ENCODE measurements around the gene CD70. TPM values are rescaled to one million over a fixed set of nuclear protein-coding genes. Genes with fewer than 3 reads are reported as not detected.

The CD70 gene, protein sequence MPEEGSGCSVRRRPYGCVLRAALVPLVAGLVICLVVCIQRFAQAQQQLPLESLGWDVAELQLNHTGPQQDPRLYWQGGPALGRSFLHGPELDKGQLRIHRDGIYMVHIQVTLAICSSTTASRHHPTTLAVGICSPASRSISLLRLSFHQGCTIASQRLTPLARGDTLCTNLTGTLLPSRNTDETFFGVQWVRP
- total RNA-seq (2022; extraction: Qiagen RNA extraction; ENCODE audit: low read depth), result 15.5 to 26.2 TPM (median 23.1 TPM) in 5 replicates

DNA sequence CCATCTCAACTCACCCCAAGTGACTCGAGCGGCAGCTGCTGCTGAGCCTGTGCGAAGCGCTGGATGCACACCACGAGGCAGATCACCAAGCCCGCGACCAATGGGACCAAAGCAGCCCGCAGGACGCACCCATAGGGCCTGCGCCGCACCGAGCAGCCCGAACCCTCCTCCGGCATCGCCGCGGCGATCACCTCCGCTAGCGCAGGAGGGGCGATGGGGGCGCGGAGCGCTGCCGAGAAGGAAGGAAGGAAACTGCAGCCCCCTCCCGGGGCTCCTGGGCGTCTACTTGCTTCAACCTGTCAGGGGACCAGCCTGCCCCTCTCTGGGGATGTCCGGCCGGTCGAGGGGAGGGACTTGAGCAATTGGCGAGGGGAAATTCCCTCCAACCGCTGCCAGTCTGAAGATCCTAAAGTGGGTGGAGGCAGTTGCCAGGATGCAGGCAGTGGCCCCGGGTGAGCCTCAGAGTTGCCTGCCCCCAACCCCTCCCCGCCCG, at the start of gene CD70:
TSS of gene CD70 (minus strand) at position 324 of the 493 bp plus-strand sequence. CDS start at position 176, 148 bp downstream.

Other genes with a start within 250 kb of the CD70 start
- gene CLPP, start 229.6 kb downstream of the CD70 start, total RNA-seq (2022; extraction: Qiagen RNA extraction; ENCODE audit: low read depth), result 47.8 to 73.0 TPM (median 66.4 TPM) in 5 replicates
- gene ALKBH7, start 218.4 kb downstream of the CD70 start, total RNA-seq (2022; extraction: Qiagen RNA extraction; ENCODE audit: low read depth), result 19.7 to 34.9 TPM (median 32.6 TPM) in 5 replicates
- gene PSPN, start 215.2 kb downstream of the CD70 start, total RNA-seq (2022; extraction: Qiagen RNA extraction; ENCODE audit: low read depth), result 0.41 to 1.1 TPM (median 0.88 TPM) in 5 replicates
- gene GTF2F1, start 198.0 kb downstream of the CD70 start, total RNA-seq (2022; extraction: Qiagen RNA extraction; ENCODE audit: low read depth), result 55.2 to 62.8 TPM (median 60.7 TPM) in 5 replicates
- gene KHSRP, start 166.3 kb downstream of the CD70 start, total RNA-seq (2022; extraction: Qiagen RNA extraction; ENCODE audit: low read depth), result 204 to 240 TPM (median 217 TPM) in 5 replicates
- gene SLC25A41, start 157.4 kb downstream of the CD70 start, total RNA-seq (2022; extraction: Qiagen RNA extraction; ENCODE audit: low read depth), result 0.13 to 0.20 TPM (median 0.16 TPM) in 4 of 5 replicates, not detected in the other
- 15.8 to 20.7 TPM (median 18.4 TPM) in 5 replicates for gene SLC25A23, start 131.4 kb downstream of the CD70 start, total RNA-seq (2022; extraction: Qiagen RNA extraction; ENCODE audit: low read depth)
- 3.0 to 6.0 TPM (median 4.7 TPM) in 5 replicates for gene CRB3, start 126.9 kb downstream of the CD70 start, total RNA-seq (2022; extraction: Qiagen RNA extraction; ENCODE audit: low read depth)
- gene DENND1C, start 109.4 kb downstream of the CD70 start, total RNA-seq (2022; extraction: Qiagen RNA extraction; ENCODE audit: low read depth), result 0.16 to 0.56 TPM (median 0.24 TPM) in 5 replicates
- gene TUBB4A, start 88.8 kb downstream of the CD70 start, total RNA-seq (2022; extraction: Qiagen RNA extraction; ENCODE audit: low read depth), result 5.2 to 6.6 TPM (median 5.9 TPM) in 5 replicates
- gene TNFSF9, start 60.1 kb downstream of the CD70 start, total RNA-seq (2022; extraction: Qiagen RNA extraction; ENCODE audit: low read depth), result 5.4 to 8.2 TPM (median 6.7 TPM) in 5 replicates
- gene TNFSF14, start 79.0 kb upstream of the CD70 start, total RNA-seq (2022; extraction: Qiagen RNA extraction; ENCODE audit: low read depth), result 0.05 to 0.09 TPM (median 0.08 TPM) in 4 of 5 replicates, not detected in the other
- 39.0 to 46.5 TPM (median 41.8 TPM) in 5 replicates for gene C3, start 129.5 kb upstream of the CD70 start, total RNA-seq (2022; extraction: Qiagen RNA extraction; ENCODE audit: low read depth)
- 31.9 to 42.4 TPM (median 41.7 TPM) in 5 replicates for gene GPR108, start 146.4 kb upstream of the CD70 start, total RNA-seq (2022; extraction: Qiagen RNA extraction; ENCODE audit: low read depth)
- gene TRIP10, start 148.5 kb upstream of the CD70 start, total RNA-seq (2022; extraction: Qiagen RNA extraction; ENCODE audit: low read depth), result 52.3 to 61.0 TPM (median 57.6 TPM) in 5 replicates
- 12.9 to 14.9 TPM (median 13.3 TPM) in 5 replicates for gene SH2D3A, start 176.3 kb upstream of the CD70 start, total RNA-seq (2022; extraction: Qiagen RNA extraction; ENCODE audit: low read depth)
- 7.0 to 8.7 TPM (median 8.2 TPM) in 5 replicates for gene VAV1, start 181.6 kb upstream of the CD70 start, total RNA-seq (2022; extraction: Qiagen RNA extraction; ENCODE audit: low read depth)

Data from A549 treated with DMSO at 1 μM for 4 hours (cell line).